Stimulated activated CD4-positive, alpha-beta T cell treated with anti-CD3 and anti-CD28 coated beads, Interleukin-1b, Interleukin-23, amount 100 ng/mL, for 1 hour (primary cell): Measurements from ENCODE around the gene AGFG1.

Experiments used
- DNase-seq, 2 donors: peaks; one replicate each; pipeline ENCODE4 v3.0.0-alpha.2; 2020; ENCODE audit warnings: low read depth in 2 of 2

AGFG1 gene

DNA sequence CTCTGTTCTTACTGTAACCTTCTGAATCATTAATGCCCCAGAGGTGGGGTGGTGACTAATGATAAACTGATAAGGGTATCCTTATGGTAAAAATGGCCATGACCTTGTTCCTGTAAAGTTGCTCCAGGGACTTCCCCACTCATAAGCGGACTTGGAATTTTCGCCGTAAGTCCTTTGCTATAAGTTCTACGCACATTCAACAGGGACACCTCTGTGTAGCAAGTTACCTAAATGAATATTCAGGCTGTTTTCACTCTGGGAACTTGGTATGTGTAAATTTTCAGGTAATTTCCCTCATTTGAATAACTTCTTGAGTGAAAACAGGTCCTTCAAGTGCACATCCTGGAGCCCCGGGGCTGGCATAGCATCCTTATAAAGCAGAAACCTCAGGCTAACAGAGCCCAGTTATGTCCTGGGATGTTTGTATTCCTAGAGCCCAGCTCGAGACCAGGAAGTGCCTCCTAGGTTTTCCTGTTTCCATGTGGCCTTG, 9.4 kb upstream of the AGFG1 start:
- DNase-seq, result no peak

DNA sequence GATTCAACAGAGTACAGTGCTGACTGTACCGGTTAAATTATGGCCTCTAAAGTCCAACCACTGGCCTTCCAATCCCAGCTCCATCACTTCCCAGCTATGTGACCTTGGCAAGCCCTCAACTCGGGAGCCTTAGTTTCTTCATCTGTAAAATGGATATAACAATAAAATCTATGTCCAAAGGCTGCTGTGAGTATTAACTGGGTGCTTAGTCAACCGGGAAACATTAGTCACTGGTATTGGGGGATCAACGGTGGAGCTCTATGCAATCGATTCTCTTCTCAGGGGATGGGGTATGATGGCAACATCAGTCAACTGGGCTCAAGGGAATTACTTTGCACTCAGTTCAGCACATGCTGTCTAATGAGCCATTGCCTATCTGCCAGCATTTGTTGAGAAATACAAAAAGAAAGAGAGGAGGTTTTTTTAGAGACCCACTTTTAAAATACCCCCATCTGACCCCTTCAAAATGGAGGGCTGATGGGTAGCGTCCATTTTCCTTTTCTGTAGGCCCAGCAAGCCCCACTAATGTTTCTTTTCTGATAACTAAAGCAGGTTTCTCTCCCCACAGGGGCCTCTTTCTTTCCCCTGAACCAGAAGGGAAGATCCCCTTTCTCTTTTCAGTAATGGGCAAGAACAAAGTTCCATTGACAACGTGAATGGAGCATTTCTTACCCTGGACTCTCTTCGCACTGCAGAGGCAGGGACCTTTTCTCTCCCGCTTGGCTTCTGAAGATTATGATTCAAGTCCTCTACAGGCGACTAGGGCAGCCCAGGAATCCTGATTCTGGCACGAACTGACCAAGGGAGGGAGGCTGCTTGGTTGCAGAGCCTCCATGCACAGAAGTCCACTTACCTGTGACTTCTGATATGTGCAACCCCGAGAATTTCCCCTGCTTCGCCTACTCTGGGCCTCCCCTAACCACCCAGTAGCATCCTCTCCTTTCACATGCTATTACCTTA, 8.7 kb upstream of the AGFG1 start:
- no peak for DNase-seq

GRCh38 chr2:227464361-227464760, 7.6 kb upstream of the AGFG1 start:
- no peak for DNase-seq

GRCh38 chr2:227464851-227465250, 7.1 kb upstream of the AGFG1 start:
- no peak for DNase-seq

GRCh38 chr2:227466887-227467600, 4.9 kb upstream of the AGFG1 start:
- no peak for DNase-seq

DNA sequence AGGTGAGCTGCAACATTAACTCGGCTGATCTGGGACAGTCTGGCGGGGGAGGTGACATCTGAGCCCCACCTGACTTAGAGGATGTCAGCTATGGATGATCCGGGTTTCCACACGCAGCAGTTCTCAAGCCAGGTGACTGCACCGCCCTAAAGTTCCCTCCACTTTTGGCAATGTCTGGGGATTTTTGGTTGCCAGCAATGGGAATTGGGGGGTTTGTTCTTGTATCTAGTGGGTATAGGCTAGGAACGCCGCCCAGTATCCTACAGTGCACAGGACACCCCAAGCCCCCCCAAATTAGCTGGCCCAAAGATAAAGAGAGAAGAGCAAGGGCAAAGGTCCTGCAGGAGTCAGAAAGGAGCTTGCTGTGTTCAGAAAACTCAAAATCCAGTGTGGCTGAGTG, 544 bp upstream of the AGFG1 start:
- no peak for DNase-seq

DNA sequence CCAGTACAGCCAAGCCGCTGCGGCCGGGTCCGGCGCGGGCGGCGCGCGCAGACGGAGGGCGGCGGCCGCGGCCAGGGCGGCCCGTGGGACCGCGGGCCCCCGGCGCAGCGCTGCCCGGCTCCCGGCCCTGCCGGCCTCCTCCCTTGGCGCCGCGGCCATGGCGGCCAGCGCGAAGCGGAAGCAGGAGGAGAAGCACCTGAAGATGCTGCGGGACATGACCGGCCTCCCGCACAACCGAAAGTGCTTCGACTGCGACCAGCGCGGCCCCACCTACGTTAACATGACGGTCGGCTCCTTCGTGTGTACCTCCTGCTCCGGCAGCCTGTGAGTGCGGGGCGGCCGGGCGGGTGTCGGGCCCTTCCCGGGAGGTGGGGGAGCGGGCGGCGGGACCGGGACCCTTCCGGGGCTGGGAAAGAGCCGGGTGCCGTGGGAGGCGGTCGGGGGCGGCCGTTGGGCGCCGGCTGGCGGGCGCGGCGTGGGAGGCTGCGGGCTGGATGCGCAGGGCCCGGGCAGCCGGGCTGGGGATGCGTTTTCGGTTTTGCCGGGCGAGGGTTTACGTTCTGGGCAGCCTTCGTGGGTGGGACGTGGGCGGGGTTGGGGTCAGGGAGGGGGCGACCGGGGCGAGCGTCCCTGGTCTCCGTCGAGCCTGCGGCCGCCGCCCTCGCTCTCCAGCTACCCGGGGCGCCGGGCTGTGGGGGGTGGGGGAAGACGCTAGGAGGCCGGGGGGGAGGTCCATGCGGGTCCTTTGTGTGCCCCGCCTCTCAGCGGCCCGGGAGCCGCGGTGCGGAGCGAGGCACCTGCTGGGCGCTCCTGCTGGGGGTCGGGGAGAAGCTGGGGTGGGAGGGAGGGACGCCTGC, 537 bp downstream of the AGFG1 start:
- no peak for DNase-seq

GRCh38 chr2:227473122-227473461, 1.1 kb downstream of the AGFG1 start:
- no peak for DNase-seq

DNA sequence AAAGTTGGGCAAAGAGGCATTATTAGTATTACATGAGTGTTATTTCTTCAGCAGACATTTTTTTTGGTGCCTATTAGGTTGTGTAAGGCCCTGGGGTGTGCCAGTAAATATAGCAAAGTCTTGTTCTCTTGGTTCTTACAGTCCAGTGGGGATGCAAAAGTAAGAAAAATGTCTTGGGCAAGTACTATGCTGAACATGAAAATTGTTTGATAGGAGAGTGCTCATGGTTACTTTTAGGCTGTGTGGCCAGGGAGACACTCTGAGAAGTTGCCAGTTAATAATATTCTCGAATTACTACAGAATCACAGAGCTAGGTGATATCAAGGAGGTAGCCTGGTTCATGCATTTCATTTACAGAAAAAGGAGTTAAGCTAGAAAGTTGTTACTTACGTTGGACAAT, 1.9 kb downstream of the AGFG1 start:
- no peak for DNase-seq

DNA sequence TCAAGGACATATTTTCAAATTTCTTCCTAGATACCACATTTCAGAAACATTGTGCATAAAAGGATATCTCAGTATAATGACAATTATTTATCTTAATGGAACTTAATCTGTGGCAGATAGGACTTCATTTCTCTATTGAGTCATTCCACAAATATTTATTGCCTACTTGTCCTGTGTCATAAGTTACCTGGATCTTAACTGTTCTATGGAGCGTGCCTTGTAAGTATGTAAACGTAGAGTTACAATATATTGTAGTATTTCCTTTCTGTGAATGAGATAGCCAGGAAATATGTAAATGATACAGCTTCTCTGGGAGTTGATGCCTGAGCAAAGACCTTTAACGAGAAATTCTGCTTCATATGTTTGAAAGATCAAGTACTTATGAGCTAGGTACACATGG, 2.5 kb downstream of the AGFG1 start:
- DNase-seq, result no peak

GRCh38 chr2:227477291-227477690, 5.3 kb downstream of the AGFG1 start:
- DNase-seq, result no peak

- no peak for DNase-seq
Measured at GRCh38 chr2:227479865-227480475, 8.0 kb downstream of the AGFG1 start.

- no peak for DNase-seq
Measured at GRCh38 chr2:227480528-227480927, 8.6 kb downstream of the AGFG1 start.

GRCh38 chr2:227482638-227483340, 10.8 kb downstream of the AGFG1 start:
- no peak for DNase-seq

GRCh38 chr2:227485429-227485828, 13.5 kb downstream of the AGFG1 start:
- DNase-seq, result no peak

DNA sequence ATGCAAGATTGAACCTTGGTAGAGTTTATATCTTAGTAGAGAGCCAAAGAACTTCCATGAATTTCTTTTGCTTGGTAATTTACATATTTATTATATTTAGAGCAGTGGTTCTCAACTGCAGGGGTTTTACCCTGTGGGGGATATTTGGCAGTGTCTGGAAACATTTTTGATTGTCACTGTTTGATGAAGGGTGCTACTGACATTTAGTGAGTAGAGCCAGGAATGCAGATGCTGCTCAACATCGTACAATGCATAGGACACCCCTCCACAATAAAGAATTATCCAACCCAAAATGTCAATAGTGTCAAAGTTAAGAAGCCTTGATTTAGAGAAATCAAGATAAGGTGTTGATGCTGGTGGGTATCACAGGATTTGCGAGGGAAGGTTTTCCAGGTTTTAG, 14.7 kb downstream of the AGFG1 start:
- DNase-seq, result no peak

- no peak for DNase-seq
Measured at GRCh38 chr2:227488045-227488444, 16.1 kb downstream of the AGFG1 start.

DNA sequence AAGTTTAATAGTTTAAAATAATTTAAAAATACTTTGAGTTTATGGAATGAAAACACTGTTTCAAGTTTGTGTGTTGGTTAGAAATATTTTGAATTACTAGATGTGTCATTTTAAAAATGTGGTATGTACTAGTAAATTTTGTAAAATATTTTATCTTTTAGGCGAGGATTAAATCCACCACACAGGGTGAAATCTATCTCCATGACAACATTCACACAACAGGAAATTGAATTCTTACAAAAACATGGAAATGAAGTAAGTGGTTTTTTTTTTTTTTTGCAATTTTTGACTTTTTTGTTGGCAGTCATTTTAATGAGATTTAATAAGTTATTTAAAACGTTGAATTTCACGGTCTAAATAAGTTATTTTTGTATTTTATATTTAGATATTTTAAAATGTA, 19.4 kb downstream of the AGFG1 start:
- no peak for DNase-seq

DNA sequence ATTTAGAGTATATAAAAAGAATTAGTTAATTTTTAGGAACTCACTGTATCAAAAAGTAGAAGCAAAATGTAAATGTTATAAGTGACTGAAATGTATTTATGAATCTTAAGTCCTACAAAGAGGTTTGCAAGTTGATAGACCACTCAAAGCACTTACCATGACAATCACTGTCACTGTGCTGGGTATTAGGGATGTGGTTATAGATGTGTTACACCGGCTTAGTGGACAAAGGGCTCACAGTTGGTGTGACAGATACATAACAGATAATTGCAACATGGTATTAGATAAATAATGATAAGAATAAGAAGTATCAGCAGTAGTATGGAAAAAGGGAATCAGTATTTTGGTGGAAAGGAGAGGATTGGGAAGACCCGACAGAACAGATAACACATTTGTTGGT, 21.6 kb downstream of the AGFG1 start:
- DNase-seq, result no peak

GRCh38 chr2:227497158-227497557, 25.2 kb downstream of the AGFG1 start:
- DNase-seq, result no peak
